Ishikawa (cell line): ENCODE measurements around the gene ARHGEF6.

Experiments used
- CEBPB ChIP-seq: IDR thresholded peaks from 2 replicates; pipeline ENCODE4 v1.6.1; 2012
- CREB1 ChIP-seq: IDR thresholded peaks from 2 replicates; pipeline ENCODE4 v1.6.1; 2012; ENCODE audit warnings: low read depth
- EGR1 ChIP-seq: IDR thresholded peaks from 2 replicates; pipeline ENCODE4 v1.6.1; 2012
- EP300 ChIP-seq: IDR thresholded peaks from 2 replicates; pipeline ENCODE4 v1.6.1; 2012; ENCODE audit warnings: borderline replicate concordance
- FOXM1 ChIP-seq: IDR thresholded peaks from 2 replicates; pipeline ENCODE4 v1.6.1; 2012; ENCODE audit warnings: low read depth, borderline replicate concordance
- MAX ChIP-seq: IDR thresholded peaks from 2 replicates; pipeline ENCODE4 v1.6.1; 2012
- NFIC ChIP-seq: IDR thresholded peaks from 2 replicates; pipeline ENCODE4 v1.6.1; 2012
- RAD21 ChIP-seq: IDR thresholded peaks from 2 replicates; pipeline ENCODE4 v1.6.1; 2012; ENCODE audit warnings: low read depth
- REST ChIP-seq: IDR thresholded peaks from 2 replicates; pipeline ENCODE4 v1.6.1; 2012; ENCODE audit warnings: low read depth, mild to moderate bottlenecking
- TAF1 ChIP-seq: IDR thresholded peaks from 2 replicates; pipeline ENCODE4 v1.6.1; 2012; ENCODE audit warnings: low read depth, mild to moderate bottlenecking
- TEAD4 ChIP-seq: IDR thresholded peaks from 2 replicates; pipeline ENCODE4 v1.6.1; 2012
- USF1 ChIP-seq: IDR thresholded peaks from 2 replicates; pipeline ENCODE4 v1.6.1; 2012
- YY1 ChIP-seq: IDR thresholded peaks from 2 replicates; pipeline ENCODE4 v1.6.1; 2012; ENCODE audit warnings: low read depth

- TF ChIP-seq YY1 (no peak), MAX (no peak), CEBPB (no peak), FOXM1 (no peak), REST (no peak), CREB1 (no peak), USF1 (no peak), RAD21 (no peak), NFIC (no peak), EP300 (no peak), EGR1 (no peak), TEAD4 (no peak), TAF1 (no peak)
These were observed 91.3 kb downstream of the ARHGEF6 start for GRCh38 chrX:136689436-136689835.
